AG09309 (cell line): Measurements from ENCODE around the gene VPS13D.

ENCODE experiments used
- DNase-seq: peaks from one replicate; pipeline ENCODE4 v3.0.0-alpha.2; 2010; ENCODE audit warnings: low read depth
- H3K4me3 ChIP-seq: 2 replicates; pipeline ENCODE4 v1.5.1; 2011; ENCODE audit warnings: mild to moderate bottlenecking, low read depth, low read length, moderate library complexity; ENCODE audit not compliant: control insufficient read depth
- TF ChIP-seq, protein P1 (sequence below): IDR thresholded peaks from 2 replicates; pipeline ENCODE4 v1.5.1; 2011; ENCODE audit warnings: mild to moderate bottlenecking, low read depth, low read length, inconsistent platforms; ENCODE audit not compliant: insufficient read depth, control insufficient read depth; ENCODE audit errors: missing control alignments

VPS13D gene

GRCh38 chr1:12446593-12446992 lies 216.8 kb downstream of the VPS13D start:
- no peak overlapping the region for H3K4me3 ChIP-seq
- TF ChIP-seq, protein P1, sequence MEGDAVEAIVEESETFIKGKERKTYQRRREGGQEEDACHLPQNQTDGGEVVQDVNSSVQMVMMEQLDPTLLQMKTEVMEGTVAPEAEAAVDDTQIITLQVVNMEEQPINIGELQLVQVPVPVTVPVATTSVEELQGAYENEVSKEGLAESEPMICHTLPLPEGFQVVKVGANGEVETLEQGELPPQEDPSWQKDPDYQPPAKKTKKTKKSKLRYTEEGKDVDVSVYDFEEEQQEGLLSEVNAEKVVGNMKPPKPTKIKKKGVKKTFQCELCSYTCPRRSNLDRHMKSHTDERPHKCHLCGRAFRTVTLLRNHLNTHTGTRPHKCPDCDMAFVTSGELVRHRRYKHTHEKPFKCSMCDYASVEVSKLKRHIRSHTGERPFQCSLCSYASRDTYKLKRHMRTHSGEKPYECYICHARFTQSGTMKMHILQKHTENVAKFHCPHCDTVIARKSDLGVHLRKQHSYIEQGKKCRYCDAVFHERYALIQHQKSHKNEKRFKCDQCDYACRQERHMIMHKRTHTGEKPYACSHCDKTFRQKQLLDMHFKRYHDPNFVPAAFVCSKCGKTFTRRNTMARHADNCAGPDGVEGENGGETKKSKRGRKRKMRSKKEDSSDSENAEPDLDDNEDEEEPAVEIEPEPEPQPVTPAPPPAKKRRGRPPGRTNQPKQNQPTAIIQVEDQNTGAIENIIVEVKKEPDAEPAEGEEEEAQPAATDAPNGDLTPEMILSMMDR = no peak
- DNase-seq = no peak

- TF ChIP-seq, protein P1 = no peak
- H3K4me3 ChIP-seq = no peak overlapping the region
- peak; percentile 86 for DNase-seq
Measured at GRCh38 chr1:12447307-12447706, 217.5 kb downstream of the VPS13D start.

DNA sequence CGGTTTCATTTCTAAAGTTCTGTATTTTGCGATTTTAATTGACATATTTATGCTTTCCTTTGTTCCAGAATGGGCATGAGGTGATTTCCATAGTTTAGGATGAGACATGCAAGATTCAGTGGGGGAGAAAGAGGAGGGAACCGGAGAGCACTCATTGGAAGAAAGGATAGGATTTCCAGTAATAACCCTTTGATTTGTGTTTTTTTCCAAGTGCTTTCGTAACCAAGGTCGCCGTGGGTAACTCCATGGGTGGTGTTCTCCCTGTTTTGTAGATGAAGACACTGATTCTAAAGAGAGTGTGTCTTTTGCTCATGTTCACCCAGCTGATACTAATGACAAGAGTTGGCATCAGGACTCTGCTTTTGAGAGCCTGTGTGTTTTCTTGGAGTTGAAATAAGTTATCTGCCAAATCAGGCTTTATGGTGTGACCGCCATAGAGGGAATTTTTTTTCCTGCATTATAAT lies 218.1 kb downstream of the VPS13D start:
- DNase-seq = peak; percentile 67
- H3K4me3 ChIP-seq = no peak overlapping the region
- TF ChIP-seq, protein P1 = no peak

GRCh38 chr1:12448746-12449177 lies 218.9 kb downstream of the VPS13D start:
- TF ChIP-seq, protein P1 = no peak
- H3K4me3 ChIP-seq = no peak overlapping the region
- peak; percentile 62 for DNase-seq

- TF ChIP-seq, protein P1 = no peak
- H3K4me3 ChIP-seq = no peak overlapping the region
- no peak for DNase-seq
Measured at GRCh38 chr1:12450090-12450755, 220.4 kb downstream of the VPS13D start.

GRCh38 chr1:12450756-12451559 lies 221.1 kb downstream of the VPS13D start:
- H3K4me3 ChIP-seq = no peak overlapping the region
- DNase-seq = no peak
- TF ChIP-seq, protein P1 = no peak
